ENCODE measurements around the gene LAMC3.
A peak's percentile ranks its signal among the peaks of the same experiment; 100 is the strongest.
"Not testable (repeated sequence)": the region's sequence is repeated elsewhere in the genome, so short reads cannot be mapped to it uniquely, and the experiment has no call there.

LAMC3 gene

DNA sequence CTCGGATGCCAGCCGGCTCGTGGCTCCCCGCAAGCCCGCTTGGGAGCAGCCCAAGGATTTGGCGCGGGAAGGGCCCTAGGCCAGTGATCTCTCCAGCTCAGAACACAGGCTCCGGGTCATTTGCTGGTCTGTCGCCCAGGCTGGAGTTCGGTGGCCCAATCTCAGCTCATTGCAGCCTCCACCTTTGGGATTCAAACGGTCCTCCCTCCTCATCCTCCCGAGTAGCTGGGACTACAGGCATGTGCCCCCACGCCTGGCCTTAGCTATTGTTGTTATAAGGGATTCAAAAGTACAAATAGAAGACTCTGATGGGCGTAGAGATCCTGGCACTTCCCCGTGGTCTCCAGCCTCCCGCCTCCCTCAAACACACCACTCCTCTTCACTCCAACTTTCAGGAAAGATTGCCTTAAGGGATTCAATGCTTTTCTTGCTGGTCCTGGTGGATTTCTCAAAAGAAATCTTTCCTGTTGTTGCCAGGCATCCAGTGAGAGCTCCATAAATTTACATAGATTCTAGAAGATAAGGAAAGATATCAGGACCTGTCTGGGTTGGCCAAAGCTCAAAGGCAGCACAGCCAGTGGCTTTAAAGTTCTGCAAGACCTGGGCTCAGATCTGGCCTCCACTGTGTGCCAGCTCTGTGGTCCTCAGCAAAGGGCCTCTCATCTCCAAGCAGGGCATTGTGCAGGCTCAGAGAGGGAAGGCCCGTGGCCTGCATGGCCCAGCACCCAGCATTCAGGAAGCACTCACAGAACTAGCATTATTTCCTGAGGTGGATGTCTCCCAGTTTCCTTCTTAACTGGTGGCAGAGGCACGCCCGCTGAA is 88.4 kb downstream of the LAMC3 start:
- no peak for DNase-seq (ENCODE audit: low spot score)

DNA sequence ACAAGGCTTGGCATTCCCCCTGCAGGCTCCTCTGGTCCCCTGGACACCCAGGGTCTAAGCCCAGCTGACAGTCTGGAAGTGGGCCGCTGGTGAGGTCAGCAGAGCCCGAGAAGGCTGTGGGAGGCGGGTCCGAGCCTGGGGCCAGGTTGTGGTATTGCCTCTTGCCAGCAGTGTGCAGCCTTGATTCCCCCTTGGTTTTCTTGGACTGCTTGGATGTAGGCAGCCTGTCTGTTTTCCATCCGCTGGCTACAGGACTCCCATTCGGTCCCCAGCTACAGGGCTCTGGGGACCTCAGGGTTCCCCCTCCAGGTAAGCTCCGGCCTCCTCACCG is 88.9 kb downstream of the LAMC3 start:
- no peak for DNase-seq (ENCODE audit: low spot score)

DNA sequence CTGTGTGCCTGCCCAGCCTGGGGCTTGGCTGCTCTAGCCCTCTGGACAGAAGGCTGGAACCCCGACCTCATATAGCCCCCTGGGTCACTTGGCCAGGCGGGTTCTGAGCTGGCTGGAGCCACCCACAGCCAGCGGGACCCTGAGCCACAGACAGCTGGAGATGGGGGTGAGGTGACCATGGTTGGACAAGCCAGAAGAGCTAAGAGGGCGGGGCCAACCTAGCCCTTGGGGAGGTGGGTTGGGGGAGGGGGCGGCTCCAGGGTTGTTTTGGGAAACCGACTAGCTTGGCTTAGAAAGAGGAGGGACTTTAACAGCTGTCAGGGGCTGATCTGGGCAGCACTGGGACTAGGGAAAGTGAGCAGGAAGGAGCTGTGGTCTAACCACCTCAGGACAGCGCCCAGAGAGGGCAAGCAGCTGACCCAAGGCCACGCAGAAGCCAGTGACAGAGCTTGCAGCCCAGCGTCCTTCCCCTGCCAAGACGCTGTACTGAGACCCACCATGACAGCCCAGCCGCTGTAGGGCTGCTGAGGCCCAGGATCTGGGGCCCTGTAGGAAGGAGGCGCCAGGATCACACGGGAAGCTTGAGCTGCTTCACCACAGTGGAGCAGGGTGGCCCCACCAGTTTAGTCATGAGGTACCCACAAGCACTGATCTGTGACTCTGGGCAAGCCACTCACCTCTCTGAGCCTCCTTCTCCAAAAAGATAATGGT is 89.6 kb downstream of the LAMC3 start:
- no peak for DNase-seq (ENCODE audit: low spot score)

DNA sequence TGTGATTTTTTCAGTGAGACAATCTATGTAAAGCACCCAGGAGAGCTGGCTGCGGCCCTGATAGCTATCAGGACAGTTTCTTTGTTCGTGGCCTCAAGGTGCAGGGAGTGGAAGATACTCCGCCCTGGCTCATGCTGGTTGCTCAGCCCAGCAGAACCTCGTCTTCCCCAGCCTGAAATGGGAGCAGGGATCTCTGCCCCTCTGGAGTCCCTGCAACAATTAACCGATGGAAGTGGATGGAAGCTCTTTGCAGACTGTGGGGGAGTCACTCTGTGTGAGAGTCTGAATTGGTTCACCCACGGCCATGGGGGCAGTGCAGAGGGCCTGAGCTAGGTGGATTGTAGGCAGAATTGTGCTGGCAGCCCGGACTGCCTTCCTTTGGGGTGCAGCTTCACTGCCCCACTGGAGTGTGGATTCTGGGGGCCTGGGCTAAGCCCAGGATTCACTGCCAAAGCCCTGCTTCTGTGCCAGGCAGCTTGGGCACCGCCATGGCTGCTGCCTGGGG is 90.2 kb downstream of the LAMC3 start:
- no peak for DNase-seq (ENCODE audit: low spot score)

DNA sequence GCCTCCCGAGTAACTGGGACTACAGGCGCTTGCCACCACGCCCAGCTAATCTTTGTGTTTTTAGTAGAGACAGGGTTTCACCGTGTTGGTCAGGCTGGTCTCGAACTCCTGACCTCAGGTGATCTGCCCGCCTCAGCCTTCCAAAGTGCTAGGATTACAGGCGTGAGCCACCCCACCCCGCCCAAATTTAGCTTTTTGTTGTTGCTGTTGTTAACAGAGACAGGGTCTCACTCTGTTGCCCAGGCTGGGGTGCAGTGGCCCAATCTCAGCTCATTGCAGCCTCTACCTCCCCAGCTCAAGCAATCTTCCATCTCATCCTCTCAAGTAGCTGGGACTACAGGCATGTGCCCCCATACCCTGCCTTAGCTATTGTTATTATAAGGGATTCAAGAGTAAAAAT is 90.9 kb downstream of the LAMC3 start:
- not testable (repeated sequence) for DNase-seq (ENCODE audit: low spot score)

DNA sequence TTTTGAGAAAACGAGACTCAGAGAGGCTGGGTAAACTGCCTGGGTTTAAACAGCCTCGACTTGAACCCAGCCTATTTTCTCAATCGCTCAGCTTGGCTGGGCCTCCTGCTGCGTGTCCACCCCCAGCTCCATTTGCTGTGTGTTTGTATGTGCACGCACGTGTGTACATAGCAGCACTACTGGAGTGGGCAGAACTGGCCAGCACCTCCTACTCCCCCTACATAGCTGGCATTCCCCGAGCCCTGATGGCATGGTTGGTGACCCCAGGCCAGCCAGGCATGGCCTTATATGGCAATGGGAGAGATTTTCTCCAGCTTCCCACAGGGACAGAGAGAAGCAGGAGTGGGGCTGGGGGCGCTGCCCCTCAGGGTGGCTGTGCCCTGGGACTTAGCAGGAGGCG is 91.5 kb downstream of the LAMC3 start:
- peak; percentile 47 for DNase-seq (ENCODE audit: low spot score)

DNA sequence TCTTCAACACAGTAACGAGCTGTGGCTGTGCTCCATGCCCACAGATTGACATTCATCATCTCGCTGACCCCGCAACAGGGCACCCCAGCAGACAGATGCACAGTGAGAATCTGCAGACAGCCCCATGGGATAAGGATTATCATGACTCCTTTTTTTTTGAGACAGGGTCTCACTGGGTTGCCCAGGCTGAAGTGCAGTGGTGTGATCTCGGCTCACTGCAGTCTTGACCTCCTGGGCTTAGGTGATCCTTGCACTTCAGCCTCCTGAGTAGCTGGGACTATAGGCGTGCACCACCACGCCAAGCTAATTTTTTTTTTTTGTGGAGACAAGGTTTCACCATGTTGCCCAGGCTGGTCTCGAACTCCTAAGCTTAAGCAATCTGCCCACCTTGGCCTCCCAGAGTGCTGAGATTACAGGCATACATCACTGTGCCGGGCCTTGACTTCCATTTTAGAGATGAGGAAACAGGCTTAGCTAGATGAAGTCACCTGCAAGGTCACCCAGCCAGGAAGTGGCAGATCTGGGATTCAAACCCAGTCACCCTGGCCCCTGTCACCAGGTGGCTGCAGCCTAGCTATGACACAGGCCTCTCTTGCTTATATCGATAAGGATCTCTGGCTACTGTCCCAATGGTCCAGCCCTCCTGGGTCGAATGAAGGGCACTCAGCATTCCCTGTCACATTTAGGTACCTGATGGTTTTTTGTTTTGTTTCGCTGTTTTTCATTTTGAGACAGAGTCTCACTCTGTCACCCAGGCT is 92.4 kb downstream of the LAMC3 start:
- DNase-seq (ENCODE audit: low spot score): no peak

DNA sequence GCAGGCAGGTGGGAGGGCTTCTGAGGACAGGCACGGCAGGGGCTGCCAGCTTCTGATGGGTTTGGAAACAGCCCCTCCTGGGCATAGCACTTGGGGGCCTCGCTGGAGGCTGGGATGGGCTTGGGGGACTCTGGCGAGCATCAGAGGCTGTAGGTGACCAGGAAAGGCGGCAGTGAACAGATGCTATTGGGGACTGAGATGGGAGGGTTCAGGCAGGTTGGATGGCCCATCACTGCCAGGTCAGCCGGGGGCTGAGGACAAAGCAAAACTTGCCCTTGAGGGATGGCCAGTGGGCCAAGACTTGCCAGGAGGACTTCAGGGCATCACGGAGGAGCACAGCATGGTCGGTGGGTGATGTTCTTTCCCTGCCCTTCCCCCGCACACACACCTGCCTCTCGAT is 94.0 kb downstream of the LAMC3 start:
- no peak for DNase-seq (ENCODE audit: low spot score)

DNA sequence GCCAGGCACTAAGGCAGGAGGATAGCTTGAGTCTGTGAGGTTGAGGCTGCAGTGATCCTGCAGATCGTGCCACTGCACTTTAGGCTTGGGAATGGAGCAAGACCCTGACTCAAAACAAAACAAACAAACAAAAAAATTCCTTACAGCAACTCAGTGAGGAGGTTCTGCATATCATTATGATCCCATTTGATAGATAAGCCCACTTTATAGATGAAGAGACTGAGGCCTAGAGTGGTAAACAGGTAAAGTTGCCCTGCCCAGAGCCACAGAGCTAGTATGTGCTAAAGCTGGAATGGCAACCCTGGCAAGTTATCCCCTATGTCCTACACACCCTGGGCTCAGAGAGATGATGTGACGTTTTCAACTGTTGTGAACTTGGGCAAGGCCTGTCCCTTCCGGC is 94.6 kb downstream of the LAMC3 start:
- DNase-seq (ENCODE audit: low spot score): no peak

DNA sequence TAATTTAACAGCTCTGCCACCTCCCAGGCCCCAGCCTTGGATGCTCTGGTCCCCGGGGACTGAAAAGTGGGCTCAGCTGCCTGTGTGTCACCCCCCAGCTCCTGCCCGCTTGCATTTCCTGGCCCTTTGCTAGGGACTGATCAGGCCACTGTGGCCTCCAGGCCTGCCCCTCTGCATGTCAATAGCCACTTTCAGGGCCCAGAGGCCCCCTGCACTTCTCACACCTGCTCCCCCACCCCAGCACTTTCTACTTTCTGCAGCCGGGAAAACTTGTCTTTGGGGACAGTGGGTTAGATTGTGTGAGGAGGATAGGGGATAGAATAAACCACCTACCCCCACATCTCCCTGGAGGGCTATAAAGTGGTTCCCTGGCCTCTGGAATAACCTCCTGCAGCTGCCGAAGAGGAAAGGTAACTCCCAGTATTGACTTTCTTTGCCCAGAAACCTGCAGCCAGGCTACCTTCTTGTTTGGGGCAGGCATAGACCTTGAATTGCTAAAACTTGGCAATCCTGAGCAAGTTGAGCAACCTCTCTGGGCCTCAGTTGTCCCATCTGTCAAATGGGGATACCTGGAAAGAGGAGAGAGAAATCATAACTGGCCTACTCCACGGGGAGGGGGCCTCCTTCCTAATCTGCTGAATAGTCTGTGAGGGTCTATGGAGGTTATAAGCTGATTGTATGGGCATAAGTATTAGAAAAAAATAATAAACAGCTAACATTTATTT is 95.2 kb downstream of the LAMC3 start:
- DNase-seq (ENCODE audit: low spot score): no peak

DNA sequence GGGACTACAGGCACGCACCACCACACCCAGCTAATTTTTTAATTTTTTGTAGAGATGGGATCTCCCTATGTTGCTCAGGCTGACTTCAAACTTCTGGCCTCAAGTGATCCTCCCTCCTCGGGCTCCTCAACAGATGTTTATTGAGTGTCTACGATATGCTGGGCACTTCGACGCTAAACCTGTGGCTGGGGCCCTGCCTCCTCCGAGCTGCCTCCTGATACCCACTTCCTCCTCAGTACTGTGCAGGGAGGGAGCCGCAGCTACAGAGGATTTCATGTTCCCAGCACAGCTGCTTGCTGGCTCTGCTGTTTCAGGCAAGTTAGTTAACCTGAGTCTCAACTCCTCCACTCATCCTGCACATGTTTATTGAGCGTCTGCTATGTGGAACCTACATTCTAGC is 97.0 kb downstream of the LAMC3 start:
- no peak for DNase-seq (ENCODE audit: low spot score)

DNA sequence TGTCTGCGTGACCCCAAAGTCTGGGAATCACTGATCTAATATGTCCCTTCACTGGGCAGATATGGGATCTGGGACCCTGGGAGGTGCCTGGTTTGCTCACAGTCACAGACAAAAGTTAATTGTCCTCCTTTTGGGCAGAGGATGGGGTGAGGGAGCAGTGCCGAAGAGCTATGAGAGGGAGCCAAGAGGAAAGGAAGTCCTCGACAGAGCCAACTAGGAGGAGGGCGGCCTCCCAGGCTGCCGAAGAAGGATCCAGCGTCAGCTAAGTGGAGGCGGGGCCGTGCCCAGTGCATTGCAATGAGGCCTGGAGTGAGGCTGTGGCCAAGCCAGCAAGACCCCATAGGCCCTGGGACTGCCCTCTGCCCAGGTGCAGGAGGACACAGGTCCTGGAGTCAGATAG is 98.8 kb downstream of the LAMC3 start:
- DNase-seq (ENCODE audit: low spot score): no peak

DNA sequence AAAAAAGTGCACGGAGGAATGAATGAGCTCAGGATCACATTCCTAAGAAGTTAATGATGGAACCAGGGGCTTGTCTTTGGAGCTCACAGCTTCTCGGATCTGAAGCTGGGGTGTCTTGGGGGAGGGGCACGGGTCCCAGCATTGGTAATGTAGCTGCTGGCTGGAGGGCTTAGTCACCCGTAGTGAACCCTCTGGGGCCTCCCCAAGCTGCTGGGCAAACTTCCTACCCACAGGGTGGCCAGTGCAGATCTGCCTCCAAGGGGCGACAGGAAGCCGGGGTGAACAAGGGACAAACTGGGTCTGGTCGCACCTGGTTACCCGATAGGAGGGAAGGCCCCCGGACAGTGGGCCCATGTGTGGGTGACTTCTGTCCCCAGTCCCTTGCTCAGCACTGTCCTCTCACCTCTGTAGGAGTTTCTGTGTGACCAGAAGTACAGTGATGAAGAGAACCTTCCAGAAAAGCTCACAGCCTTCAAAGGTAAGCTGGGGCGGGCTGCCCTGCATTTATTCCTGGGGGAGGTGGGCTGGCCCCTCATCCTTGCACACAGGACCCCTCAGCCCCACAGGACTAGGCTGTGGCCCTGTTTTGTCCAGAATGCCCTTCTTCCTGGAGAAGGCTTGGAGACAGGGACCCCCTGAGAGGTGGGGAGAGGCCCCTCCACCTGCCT is 102.3 kb downstream of the LAMC3 start:
- DNase-seq (ENCODE audit: low spot score): no peak

DNA sequence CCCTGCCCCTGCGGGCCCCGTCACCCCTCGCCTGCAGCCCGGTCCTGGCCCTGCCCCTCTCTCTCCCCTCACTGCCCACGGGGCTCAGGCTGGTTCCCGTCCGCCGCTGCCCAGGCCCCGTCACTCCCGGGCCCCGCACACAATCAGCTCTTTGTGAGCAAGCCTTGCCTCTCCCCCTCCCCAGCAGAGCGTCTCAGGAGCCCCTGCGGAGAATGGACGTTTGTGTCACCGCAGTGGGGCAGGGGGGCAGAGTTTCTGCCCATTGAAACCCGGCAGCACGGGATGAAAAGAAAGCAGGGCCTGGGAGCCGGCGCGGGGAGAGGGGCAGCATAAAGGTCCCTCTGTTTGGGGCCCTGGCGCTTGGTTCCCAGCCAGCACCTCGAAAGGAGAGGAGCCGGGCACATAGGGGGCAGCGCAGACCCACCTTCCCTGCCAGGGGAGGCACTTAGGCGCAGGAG is 102.9 kb downstream of the LAMC3 start:
- DNase-seq (ENCODE audit: low spot score): no peak

DNA sequence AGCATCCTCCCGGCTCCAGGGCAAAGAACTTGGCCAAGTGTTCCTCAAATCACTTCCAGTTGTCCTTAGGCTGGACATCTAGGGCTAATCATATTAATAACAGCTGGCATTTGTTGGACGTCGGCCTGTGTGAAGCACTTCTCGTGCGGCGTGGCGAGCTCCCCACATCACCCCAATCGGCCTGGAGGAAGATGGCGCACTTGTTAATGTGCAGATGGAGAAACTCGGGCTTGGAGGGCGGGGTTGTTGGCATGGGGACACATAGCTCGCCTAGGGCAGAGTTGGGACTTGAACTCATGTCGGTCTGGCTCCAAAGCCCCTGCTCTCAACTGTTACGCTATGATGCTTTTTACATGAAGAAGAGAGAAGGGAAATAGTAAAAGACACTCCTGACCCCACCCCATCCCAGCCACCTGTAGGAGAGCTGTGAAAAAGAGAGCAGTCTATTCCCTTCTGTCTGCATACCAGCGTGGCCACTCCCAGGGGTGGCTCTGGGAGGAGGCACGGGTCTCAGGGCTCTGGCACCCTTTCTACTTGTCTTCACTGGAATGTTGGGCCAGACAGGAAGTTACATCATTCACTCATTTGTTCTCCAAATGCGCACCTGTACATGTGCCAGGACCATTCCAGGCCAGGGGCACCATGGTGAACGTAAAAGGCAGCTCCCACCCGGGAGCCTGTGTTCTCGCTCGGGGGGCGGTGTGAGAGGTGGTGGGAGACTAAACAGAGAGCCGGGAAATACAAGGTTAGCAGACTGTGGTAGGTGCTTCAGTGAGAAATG is 103.6 kb downstream of the LAMC3 start:
- DNase-seq (ENCODE audit: low spot score): no peak

DNA sequence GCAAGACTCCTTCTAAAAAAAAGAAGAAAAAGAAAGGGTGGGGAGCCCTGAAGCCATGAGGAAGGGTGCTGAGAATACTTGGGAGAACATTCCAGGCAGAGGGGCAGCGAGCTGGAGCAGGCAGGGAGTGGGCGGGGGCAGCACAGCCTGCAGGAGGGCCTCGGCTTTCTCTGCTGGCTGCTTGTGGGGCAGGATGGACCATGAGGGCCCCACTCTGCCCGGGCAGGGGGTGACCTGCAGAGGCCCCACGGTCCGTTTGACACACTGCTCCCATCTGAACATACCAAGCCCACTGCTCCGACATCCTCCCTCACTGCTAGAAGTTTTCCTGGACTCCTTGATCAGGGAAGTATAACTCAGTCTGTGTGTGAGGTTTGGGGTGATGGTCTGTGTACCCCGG is 104.7 kb downstream of the LAMC3 start:
- DNase-seq (ENCODE audit: low spot score): no peak

DNA sequence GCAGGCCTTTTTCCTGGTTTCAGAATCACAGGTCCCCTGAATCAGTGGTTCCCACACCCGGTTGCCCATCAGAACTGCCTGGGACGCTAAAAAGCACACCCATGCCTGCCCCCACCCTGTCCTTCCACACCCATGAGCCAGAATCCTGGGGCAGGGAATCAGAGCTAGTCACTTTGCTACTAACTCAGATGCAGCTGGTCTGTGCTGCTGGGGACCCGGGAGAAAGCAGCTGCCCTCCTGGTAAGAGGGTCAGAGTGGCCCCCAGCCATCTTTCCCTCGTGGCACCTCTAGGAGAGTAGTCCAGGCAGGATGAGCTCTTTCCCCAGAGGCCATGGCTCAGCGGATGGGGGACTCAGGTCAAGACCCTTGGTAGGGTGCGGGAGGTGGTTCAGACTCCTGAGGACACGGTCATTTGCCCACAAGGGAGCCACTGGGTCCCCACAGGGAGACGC is 105.1 kb downstream of the LAMC3 start:
- DNase-seq (ENCODE audit: low spot score): no peak

DNA sequence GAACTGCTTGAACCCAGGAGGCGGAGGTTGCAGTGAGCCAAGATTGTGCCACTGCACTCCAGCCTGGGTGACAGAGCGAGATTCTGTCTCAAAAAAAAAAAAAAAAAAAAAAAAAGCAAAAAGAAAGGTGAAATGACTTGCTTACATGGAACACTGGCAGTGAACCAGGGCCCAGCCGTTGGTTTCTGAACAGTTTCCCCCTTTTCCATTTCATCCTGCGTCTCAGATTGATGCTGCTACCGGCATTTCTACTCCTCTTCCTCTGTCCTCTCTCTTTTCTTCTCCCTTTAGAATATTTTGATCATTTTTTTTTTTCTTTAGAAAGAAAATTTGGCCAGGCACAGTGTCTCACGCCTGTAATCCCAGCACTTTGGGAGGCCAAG is 106.4 kb downstream of the LAMC3 start:
- not testable (repeated sequence) for DNase-seq (ENCODE audit: low spot score)

DNA sequence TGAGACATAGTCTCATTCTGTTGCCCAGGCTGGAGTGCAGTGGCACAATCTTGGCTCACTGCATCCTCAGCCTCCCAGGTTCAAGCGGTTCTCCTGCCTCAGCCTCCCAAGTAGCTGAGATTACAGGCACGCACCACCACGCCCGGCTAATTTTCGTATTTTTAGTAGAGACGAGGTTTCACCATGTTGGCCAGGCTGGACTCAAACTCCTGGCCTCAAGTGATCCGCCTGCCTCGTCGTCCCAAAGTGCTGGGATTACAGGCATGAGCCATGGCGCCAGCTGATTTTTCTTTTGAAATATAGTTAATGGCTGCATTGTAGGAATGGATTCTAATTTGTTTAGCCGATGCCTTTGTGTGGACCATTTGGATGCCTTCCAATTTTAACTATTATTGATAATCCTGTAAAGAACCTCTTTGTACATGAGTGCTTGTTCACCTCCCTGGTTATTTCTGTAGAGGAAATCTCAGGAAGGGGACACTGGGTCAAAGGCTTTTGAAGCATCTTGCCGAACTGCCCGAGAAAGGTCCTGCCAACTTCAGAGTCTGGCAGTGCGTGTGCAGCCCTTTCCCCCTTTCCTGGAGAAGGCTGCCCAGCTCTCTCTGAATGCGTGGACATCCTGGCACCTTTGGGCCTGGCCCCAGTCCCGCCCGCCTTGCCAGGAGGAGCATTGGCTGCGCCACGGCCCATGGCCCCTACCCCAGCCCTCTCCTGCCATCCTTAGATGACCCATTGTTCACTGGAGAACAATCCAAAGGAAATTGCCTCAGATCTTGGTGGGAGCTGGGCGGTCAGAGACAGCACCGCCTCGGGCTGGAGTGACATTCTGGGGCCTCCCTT is 107.5 kb downstream of the LAMC3 start:
- DNase-seq (ENCODE audit: low spot score): no peak

Measured in AG08396 (cell line).